ENCODE data around the gene TAF11.
"Not testable (repeated sequence)": the region's sequence is repeated elsewhere in the genome, so short reads cannot be mapped to it uniquely, and the experiment has no call there.

Gene TAF11

GRCh38 chr6:34901930-34902329 lies 14.1 kb upstream of the TAF11 start:
- DNase-seq = no peak

- no peak for DNase-seq
These were observed 12.6 kb upstream of the TAF11 start for GRCh38 chr6:34900321-34901031.

GRCh38 chr6:34899748-34900147 lies 11.9 kb upstream of the TAF11 start:
- DNase-seq = not testable (repeated sequence)

- no peak for DNase-seq
These were observed 9.9 kb upstream of the TAF11 start for GRCh38 chr6:34897716-34898115.

GRCh38 chr6:34897130-34897529 lies 9.3 kb upstream of the TAF11 start:
- no peak for DNase-seq

GRCh38 chr6:34894693-34895092 lies 6.9 kb upstream of the TAF11 start:
- DNase-seq = no peak

GRCh38 chr6:34891296-34891695 lies 3.5 kb upstream of the TAF11 start:
- DNase-seq = no peak

GRCh38 chr6:34890533-34890925 lies 2.7 kb upstream of the TAF11 start:
- no peak for DNase-seq

GRCh38 chr6:34888874-34889555 lies 1.2 kb upstream of the TAF11 start, which contains the start of gene ANKS1A:
ANKS1A (plus strand) TSS chr6:34889255; CDS start chr6:34889403, 148 bp downstream.
- DNase-seq = peak; percentile 53

- DNase-seq = no peak
These were observed 643 bp upstream of the TAF11 start for GRCh38 chr6:34888514-34888856.

- not testable (repeated sequence) for DNase-seq
These were observed 2.0 kb downstream of the TAF11 start for GRCh38 chr6:34885837-34886236.

- DNase-seq = no peak
These were observed 2.8 kb downstream of the TAF11 start for GRCh38 chr6:34884996-34885395.

- not testable (repeated sequence) for DNase-seq
These were observed 3.8 kb downstream of the TAF11 start for GRCh38 chr6:34884073-34884472.

GRCh38 chr6:34877869-34878485 lies 9.9 kb downstream of the TAF11 start:
- DNase-seq = no peak

GRCh38 chr6:34877259-34877658 lies 10.6 kb downstream of the TAF11 start:
- no peak for DNase-seq

GRCh38 chr6:34876472-34876871 lies 11.4 kb downstream of the TAF11 start:
- no peak for DNase-seq

GRCh38 chr6:34875292-34876213 lies 12.3 kb downstream of the TAF11 start:
- no peak for DNase-seq

- DNase-seq = no peak
These were observed 15.5 kb downstream of the TAF11 start for GRCh38 chr6:34872332-34872731.

GRCh38 chr6:34871853-34872252 lies 16.0 kb downstream of the TAF11 start:
- no peak for DNase-seq

- DNase-seq = no peak
These were observed 20.4 kb downstream of the TAF11 start for GRCh38 chr6:34867484-34867883.

GRCh38 chr6:34866509-34866908 lies 21.3 kb downstream of the TAF11 start:
- DNase-seq = no peak

GRCh38 chr6:34865107-34865506 lies 22.7 kb downstream of the TAF11 start:
- DNase-seq = no peak

- DNase-seq = no peak
These were observed 23.8 kb downstream of the TAF11 start for GRCh38 chr6:34864007-34864406.
